Epithelial cell of proximal tubule (primary cell): ENCODE measurements around the gene TRPV4. TPM values are rescaled to one million over a fixed set of nuclear protein-coding genes. Genes with fewer than 3 reads are reported as not detected.

Source experiments
- DNase-seq: peaks from one replicate; pipeline ENCODE4 v3.0.0-alpha.2; 2011; ENCODE audit warnings: low read depth
- H3K4me3 ChIP-seq: 2 replicates; pipeline ENCODE4 v1.5.1; 2011; ENCODE audit warnings: low read depth, mild to moderate bottlenecking, low read length
- total RNA-seq: library from RNA; depleted of rRNA; stranded (reverse); fragments of >200 nt; gene quantifications from 2 replicates; pipeline ENCODE4 v1.2.3, GENCODE V29; 2015
- TF ChIP-seq, protein P1 (sequence below): conservative IDR thresholded peaks from 2 replicates; pipeline ENCODE4 v1.5.1; 2012; ENCODE audit warnings: low read depth, mild to moderate bottlenecking, low read length

The TRPV4 gene
- total RNA-seq, 1 donor from 2014 or later = 2.2 TPM

GRCh38 chr12:109781668-109782325, 51.4 kb downstream of the TRPV4 start:
- DNase-seq = no peak
- TF ChIP-seq, protein P1, sequence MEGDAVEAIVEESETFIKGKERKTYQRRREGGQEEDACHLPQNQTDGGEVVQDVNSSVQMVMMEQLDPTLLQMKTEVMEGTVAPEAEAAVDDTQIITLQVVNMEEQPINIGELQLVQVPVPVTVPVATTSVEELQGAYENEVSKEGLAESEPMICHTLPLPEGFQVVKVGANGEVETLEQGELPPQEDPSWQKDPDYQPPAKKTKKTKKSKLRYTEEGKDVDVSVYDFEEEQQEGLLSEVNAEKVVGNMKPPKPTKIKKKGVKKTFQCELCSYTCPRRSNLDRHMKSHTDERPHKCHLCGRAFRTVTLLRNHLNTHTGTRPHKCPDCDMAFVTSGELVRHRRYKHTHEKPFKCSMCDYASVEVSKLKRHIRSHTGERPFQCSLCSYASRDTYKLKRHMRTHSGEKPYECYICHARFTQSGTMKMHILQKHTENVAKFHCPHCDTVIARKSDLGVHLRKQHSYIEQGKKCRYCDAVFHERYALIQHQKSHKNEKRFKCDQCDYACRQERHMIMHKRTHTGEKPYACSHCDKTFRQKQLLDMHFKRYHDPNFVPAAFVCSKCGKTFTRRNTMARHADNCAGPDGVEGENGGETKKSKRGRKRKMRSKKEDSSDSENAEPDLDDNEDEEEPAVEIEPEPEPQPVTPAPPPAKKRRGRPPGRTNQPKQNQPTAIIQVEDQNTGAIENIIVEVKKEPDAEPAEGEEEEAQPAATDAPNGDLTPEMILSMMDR = no peak
- H3K4me3 ChIP-seq = no peak overlapping the region

DNA sequence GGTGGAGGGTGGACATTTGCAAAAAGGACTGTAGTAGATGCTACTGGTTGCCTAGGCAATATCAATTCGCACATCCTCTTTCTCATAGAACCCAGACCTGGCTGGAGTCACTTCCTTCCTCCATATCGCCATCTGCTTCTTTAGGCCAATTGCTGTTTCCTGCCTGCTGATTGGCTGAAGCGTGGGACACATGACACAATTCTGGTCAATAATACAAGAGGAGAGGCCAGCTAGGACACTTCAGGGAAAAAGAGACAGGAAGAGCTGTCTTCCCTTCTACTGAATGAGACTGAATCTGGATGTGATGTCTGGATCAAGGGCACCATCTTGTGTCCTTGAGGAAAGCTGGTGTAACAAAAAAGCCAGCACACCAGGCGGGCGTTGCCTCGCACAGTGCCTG, 53.8 kb downstream of the TRPV4 start:
- no peak for DNase-seq
- H3K4me3 ChIP-seq = no peak overlapping the region
- TF ChIP-seq, protein P1 = peak; percentile 60

GRCh38 chr12:109778684-109779083, 54.5 kb downstream of the TRPV4 start:
- TF ChIP-seq, protein P1 = no peak
- no peak overlapping the region for H3K4me3 ChIP-seq
- DNase-seq = no peak

- no peak overlapping the region for H3K4me3 ChIP-seq
- DNase-seq = no peak
- TF ChIP-seq, protein P1 = no peak
Measured at GRCh38 chr12:109777544-109777943, 55.7 kb downstream of the TRPV4 start.

DNA sequence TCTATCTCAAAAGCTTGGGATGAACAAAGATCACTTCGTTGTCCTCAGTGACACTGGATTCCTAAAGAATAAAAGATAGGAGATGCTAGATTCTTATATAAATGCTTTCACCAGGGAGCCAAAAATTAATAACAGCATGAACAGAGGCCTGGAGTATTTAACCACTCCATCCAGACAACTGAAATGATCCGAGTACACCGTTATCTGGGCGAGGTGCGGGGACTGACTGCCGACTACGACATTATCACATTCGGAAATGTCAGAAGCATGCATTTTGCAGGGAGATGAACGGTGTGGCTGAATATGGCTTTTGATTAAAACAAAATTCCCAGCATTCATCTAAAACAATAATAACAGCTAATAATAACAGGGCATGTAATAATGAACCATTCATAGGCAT, 56.6 kb downstream of the TRPV4 start:
- TF ChIP-seq, protein P1 = no peak
- H3K4me3 ChIP-seq = no peak overlapping the region
- DNase-seq = no peak

DNA sequence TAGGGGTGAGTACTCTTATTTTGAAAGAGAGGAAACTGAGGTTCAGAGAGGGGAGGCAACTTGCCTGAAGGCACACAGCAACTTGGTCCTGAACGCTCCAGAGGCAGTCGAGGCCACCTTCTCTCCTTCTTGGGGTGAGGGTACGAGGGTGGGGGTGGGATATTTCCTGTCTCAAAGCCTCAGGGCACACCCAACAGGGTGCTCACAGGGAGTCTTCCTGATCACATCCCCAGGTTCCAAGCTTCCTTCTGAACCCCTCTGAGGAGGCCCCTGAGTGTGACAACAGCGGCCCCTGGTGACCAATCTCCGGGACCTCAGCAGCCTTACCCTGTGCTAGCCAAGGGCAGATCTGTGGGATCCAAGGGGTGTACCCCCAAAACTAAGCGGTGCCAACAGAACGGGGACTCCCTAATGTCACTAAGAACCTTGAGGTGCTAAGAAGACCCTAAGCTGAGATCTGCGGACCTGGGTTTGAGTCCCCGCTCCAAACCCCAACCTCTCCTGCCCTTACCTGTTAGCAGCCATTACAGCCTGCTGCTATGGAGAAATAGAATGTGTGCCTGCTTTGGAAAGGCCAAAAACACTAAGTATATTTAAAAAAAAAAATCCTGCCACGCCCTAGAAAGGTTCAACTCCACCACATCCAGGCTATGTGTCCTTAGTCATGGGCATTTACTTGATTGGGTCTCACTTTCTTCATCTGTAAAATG, 57.9 kb downstream of the TRPV4 start:
- H3K4me3 ChIP-seq = no peak overlapping the region
- TF ChIP-seq, protein P1 = peak; percentile 98
- no peak for DNase-seq

DNA sequence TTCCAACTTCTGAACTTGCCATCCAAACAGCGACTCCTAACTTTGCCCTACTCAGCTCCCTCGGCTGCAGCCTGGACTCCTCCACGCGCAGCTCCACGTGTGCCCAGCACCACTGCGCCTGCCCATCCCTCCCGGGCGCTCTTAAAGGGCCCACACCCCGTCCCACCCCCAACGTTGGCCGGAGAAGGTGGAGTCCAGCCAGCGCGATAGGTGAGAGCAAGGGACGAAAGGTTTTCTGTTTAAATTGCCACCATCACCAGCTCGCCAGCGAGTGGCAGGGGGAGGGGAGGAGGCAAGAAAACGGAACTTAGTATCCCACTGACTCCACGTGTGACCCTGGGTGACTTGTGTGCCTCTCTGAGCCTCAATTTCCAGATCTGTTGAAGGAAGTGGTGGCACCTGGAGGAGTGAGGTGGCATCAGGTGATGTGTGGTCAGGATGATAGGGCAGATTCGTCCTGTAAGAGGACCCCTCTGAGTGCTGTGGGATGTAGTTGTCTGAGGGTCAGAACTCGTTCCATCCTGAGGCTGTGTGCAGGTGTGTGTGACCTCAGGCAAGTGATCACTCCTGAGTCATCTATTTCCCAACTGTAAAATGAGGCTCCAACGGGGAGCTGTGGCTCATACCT, 59.7 kb downstream of the TRPV4 start:
- DNase-seq = no peak
- peak overlapping the region; percentile 30 for H3K4me3 ChIP-seq
- TF ChIP-seq, protein P1 = no peak
